ENCODE measurements around the gene GSTP1. TPM values are rescaled to one million over a fixed set of nuclear protein-coding genes. Genes with fewer than 3 reads are reported as not detected.

The GSTP1 gene
- total RNA-seq, 1 experiment from 2014 or later = 570 TPM

GRCh38 chr11:67577951-67578350 is 5.7 kb upstream of the GSTP1 start:
- intact Hi-C loops (cut with micrococcal nuclease; ENCODE audit: unreplicated experiment) = no loop called here
- Histone ChIP-seq H3K36me3 (ENCODE audit: control insufficient read depth, insufficient read depth, low read length) (no peaks in the 10 kb centered on the region), H3K9me3 (ENCODE audit: control insufficient read depth, insufficient read depth, low read depth, low read length) (no peaks in the 10 kb centered on the region), H3K27me3 (ENCODE audit: control insufficient read depth, insufficient read depth, low read length) (no peaks in the 10 kb centered on the region; the same call in 1 of the 2 replicates), H3K4me1 (ENCODE audit: control insufficient read depth, insufficient read depth, low read length) (peaks cover 24% of the 10 kb centered on the region), H3K4me3 (ENCODE audit: low read depth in 2 of 2, low read length in 2 of 2) (no peak overlapping the region), H3K27ac (ENCODE audit: low read length) (no peak overlapping the region)
- TF ChIP-seq, protein P1, sequence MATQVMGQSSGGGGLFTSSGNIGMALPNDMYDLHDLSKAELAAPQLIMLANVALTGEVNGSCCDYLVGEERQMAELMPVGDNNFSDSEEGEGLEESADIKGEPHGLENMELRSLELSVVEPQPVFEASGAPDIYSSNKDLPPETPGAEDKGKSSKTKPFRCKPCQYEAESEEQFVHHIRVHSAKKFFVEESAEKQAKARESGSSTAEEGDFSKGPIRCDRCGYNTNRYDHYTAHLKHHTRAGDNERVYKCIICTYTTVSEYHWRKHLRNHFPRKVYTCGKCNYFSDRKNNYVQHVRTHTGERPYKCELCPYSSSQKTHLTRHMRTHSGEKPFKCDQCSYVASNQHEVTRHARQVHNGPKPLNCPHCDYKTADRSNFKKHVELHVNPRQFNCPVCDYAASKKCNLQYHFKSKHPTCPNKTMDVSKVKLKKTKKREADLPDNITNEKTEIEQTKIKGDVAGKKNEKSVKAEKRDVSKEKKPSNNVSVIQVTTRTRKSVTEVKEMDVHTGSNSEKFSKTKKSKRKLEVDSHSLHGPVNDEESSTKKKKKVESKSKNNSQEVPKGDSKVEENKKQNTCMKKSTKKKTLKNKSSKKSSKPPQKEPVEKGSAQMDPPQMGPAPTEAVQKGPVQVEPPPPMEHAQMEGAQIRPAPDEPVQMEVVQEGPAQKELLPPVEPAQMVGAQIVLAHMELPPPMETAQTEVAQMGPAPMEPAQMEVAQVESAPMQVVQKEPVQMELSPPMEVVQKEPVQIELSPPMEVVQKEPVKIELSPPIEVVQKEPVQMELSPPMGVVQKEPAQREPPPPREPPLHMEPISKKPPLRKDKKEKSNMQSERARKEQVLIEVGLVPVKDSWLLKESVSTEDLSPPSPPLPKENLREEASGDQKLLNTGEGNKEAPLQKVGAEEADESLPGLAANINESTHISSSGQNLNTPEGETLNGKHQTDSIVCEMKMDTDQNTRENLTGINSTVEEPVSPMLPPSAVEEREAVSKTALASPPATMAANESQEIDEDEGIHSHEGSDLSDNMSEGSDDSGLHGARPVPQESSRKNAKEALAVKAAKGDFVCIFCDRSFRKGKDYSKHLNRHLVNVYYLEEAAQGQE (IDR thresholded peaks at IDR 0.05; ENCODE audit: insufficient read depth in 1 of 2, low read depth in 2 of 2, low read length in 1 of 2) = no peak
- TF ChIP-seq TCF7L2 (IDR thresholded peaks at IDR 0.05; ENCODE audit: low read depth, low read length) (no peak), POLR2AphosphoS5 (IDR thresholded peaks at IDR 0.05; ENCODE audit: low read depth, low read length) (no peak), CTCF (IDR thresholded peaks at IDR 0.05) (no peak), SIN3A (IDR thresholded peaks at IDR 0.05; ENCODE audit: borderline replicate concordance, insufficient read depth, low read depth, low read length) (no peak)
- POLR2A ChIA-PET = no interaction called here
- ATAC-seq (no peak), DNase-seq (ENCODE audit: low read depth, low spot score) (no peak)
- in situ Hi-C loops (cut with HindIII; ENCODE audit: low pct_unique_long_range_greater_than_20kb, low sequenced_read_pairs) = no loop called here
- no TSS peak for BruUV-seq (replicated peaks)
- CTCF ChIA-PET = interaction anchor here (1.0 kb wide), 1 partner anchor 67 kb away, joined by 5 read pairs; no protein-coding TSS in a partner anchor

DNA sequence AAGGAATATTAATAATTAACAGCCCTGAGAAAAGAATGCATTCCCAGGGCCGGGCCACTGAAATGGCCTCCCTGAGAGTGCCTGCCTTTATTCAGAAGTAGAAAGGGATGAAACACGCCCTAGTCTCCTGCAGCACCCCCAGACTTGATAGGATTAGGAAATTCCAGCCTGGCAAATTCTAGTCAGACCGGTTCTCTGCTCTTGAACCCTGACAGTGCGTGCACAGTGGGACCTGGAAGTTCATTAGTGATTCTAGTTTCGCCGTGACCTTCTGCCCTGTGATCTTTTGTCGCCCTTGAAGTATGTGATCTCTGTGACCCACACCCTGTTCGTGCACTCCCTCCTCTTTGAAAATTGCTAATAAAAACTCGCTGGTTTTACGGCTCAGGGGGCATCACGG is 2.1 kb upstream of the GSTP1 start:
- Histone ChIP-seq H3K4me1 (ENCODE audit: control insufficient read depth, insufficient read depth, low read length) (peaks cover 34% of the 10 kb centered on the region), H3K9me3 (ENCODE audit: control insufficient read depth, insufficient read depth, low read depth, low read length) (no peaks in the 10 kb centered on the region), H3K27ac (ENCODE audit: low read length) (no peak overlapping the region), H3K36me3 (ENCODE audit: control insufficient read depth, insufficient read depth, low read length) (no peaks in the 10 kb centered on the region), H3K27me3 (ENCODE audit: control insufficient read depth, insufficient read depth, low read length) (no peaks in the 10 kb centered on the region), H3K4me3 (ENCODE audit: low read depth in 2 of 2, low read length in 2 of 2) (no peak overlapping the region)
- DNase-seq (ENCODE audit: low read depth, low spot score) (no peak), ATAC-seq (no peak)
- ChIA-PET POLR2A (no interaction called here), CTCF (no interaction called here)
- intact Hi-C loops (cut with micrococcal nuclease; ENCODE audit: unreplicated experiment) (no loop called here), in situ Hi-C loops (cut with HindIII; ENCODE audit: low pct_unique_long_range_greater_than_20kb, low sequenced_read_pairs) (no loop called here)
- BruUV-seq (replicated peaks) = no TSS peak
- TF ChIP-seq CTCF (IDR thresholded peaks at IDR 0.05) (no peak), POLR2AphosphoS5 (IDR thresholded peaks at IDR 0.05; ENCODE audit: low read depth, low read length) (no peak), TCF7L2 (IDR thresholded peaks at IDR 0.05; ENCODE audit: low read depth, low read length) (no peak), SIN3A (IDR thresholded peaks at IDR 0.05; ENCODE audit: borderline replicate concordance, insufficient read depth, low read depth, low read length) (no peak)
- TF ChIP-seq, protein P1 (IDR thresholded peaks at IDR 0.05; ENCODE audit: insufficient read depth in 1 of 2, low read depth in 2 of 2, low read length in 1 of 2) = no peak
